Measurements from ENCODE around the gene CACNG1.

Gene CACNG1

DNA sequence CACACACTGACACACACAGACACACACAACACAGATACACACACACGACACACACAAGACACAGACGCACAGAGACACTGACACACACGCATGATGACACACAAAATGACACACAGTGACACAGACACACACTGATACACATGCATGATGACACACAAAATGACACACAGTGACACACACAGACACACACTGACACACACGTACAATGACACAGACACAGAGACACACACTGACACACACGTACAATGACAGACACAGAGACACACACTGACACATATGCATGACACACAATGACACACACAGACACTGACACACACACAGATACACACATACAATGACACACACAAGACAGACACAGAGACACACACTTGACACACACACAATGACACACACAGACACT, 10.3 kb downstream of the CACNG1 start:
- H3K4me3 ChIP-seq (ENCODE audit: low read depth, low read length): no peak overlapping the region
- TF ChIP-seq POLR2A (IDR thresholded peaks at IDR 0.05; ENCODE audit: extremely low read depth, insufficient read length) (no peak), MYC (IDR thresholded peaks at IDR 0.05; ENCODE audit: low read depth, low read length) (no peak), MAX (IDR thresholded peaks at IDR 0.05; ENCODE audit: low read depth, low read length) (no peak)
- TF ChIP-seq, protein P1, sequence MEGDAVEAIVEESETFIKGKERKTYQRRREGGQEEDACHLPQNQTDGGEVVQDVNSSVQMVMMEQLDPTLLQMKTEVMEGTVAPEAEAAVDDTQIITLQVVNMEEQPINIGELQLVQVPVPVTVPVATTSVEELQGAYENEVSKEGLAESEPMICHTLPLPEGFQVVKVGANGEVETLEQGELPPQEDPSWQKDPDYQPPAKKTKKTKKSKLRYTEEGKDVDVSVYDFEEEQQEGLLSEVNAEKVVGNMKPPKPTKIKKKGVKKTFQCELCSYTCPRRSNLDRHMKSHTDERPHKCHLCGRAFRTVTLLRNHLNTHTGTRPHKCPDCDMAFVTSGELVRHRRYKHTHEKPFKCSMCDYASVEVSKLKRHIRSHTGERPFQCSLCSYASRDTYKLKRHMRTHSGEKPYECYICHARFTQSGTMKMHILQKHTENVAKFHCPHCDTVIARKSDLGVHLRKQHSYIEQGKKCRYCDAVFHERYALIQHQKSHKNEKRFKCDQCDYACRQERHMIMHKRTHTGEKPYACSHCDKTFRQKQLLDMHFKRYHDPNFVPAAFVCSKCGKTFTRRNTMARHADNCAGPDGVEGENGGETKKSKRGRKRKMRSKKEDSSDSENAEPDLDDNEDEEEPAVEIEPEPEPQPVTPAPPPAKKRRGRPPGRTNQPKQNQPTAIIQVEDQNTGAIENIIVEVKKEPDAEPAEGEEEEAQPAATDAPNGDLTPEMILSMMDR (IDR thresholded peaks at IDR 0.05; ENCODE audit: low read depth, low read length): no peak
- DNase-seq (ENCODE audit: low read depth): no peak

DNA sequence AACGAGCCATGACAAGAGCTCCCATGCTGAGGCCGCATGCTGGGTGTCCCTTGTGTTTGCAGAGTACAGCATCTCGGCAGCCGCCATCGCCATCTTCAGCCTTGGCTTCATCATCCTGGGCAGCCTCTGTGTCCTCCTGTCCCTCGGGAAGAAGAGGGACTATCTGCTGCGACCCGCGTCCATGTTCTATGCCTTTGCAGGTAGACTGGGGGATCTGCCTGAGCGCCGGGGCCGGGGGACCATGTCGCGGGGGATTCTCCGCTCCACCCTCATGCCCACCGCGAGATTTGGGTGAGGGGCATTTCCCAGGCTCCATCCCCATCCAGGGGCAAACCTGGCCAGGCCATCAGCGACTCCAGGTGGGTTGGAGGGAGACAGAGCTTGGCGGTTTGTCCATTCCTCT, 10.7 kb downstream of the CACNG1 start:
- H3K4me3 ChIP-seq (ENCODE audit: low read depth, low read length): no peak overlapping the region
- TF ChIP-seq POLR2A (IDR thresholded peaks at IDR 0.05; ENCODE audit: extremely low read depth, insufficient read length) (no peak), MAX (IDR thresholded peaks at IDR 0.05; ENCODE audit: low read depth, low read length) (no peak), MYC (IDR thresholded peaks at IDR 0.05; ENCODE audit: low read depth, low read length) (no peak)
- TF ChIP-seq, protein P1 (IDR thresholded peaks at IDR 0.05; ENCODE audit: low read depth, low read length): no peak

DNA sequence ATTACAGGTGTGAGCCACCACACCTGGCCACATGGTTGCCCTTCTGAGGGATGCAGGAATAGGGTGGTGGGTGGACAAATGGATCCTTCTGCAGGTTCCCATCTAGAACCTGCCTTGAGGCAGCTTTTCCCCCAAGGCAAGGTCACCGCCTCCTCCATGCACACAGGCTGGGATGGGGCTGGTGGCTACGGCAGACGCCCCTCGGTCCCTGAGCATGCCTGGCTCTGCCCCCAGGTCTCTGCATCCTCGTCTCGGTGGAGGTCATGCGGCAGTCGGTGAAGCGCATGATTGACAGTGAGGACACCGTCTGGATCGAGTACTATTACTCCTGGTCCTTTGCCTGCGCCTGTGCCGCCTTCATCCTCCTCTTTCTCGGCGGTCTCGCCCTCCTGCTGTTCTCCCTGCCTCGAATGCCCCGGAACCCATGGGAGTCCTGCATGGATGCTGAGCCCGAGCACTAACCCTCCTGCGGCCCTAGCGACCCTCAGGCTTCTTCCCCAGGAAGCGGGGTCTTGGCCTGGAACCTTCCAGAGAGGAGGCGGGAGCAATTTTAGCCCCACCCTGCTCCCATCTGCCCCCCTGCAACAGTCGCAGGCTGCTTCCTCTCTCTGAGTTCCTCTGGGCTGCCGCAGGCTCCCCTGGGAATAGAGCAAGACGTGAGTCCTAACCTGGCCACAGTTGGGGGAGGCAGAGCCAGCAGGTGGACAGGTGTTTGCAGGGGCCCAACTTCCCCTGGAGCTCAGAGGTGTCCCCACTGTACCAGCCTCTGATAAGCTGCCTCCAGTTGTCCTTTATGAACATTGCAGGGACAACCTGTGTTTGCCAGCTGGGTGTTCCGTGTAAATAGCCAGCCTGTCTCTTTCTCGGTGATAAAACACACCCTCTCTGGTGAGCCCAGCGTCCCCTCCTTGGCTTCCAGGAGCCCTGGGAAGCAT, 11.7 kb downstream of the CACNG1 start:
- TF ChIP-seq POLR2A (IDR thresholded peaks at IDR 0.05; ENCODE audit: extremely low read depth, insufficient read length) (no peak), MYC (IDR thresholded peaks at IDR 0.05; ENCODE audit: low read depth, low read length) (no peak), MAX (IDR thresholded peaks at IDR 0.05; ENCODE audit: low read depth, low read length) (no peak)
- TF ChIP-seq, protein P1 (IDR thresholded peaks at IDR 0.05; ENCODE audit: low read depth, low read length): no peak
- H3K4me3 ChIP-seq (ENCODE audit: low read depth, low read length): no peak overlapping the region
- peak; percentile 44 for DNase-seq (ENCODE audit: low read depth)

More for the DNA sequence above, 10.7 kb downstream of the CACNG1 start:
- DNase-seq (ENCODE audit: low read depth): no peak

- H3K4me3 ChIP-seq (ENCODE audit: low read depth, low read length): no peak overlapping the region
Observed at GRCh38 chr17:67056746-67057490, 12.6 kb downstream of the CACNG1 start.

GRCh38 chr17:67058036-67058435, 13.7 kb downstream of the CACNG1 start:
- no peak for TF ChIP-seq MAX (IDR thresholded peaks at IDR 0.05; ENCODE audit: low read depth, low read length)
- no peak for TF ChIP-seq MYC (IDR thresholded peaks at IDR 0.05; ENCODE audit: low read depth, low read length)
- no peak for TF ChIP-seq POLR2A (IDR thresholded peaks at IDR 0.05; ENCODE audit: extremely low read depth, insufficient read length)
- TF ChIP-seq, protein P1 (IDR thresholded peaks at IDR 0.05; ENCODE audit: low read depth, low read length): no peak
- no peak overlapping the region for H3K4me3 ChIP-seq (ENCODE audit: low read depth, low read length)
- DNase-seq (ENCODE audit: low read depth): no peak

More at GRCh38 chr17:67056746-67057490, 12.6 kb downstream of the CACNG1 start:
- TF ChIP-seq POLR2A (IDR thresholded peaks at IDR 0.05; ENCODE audit: extremely low read depth, insufficient read length) (no peak), MYC (IDR thresholded peaks at IDR 0.05; ENCODE audit: low read depth, low read length) (no peak), MAX (IDR thresholded peaks at IDR 0.05; ENCODE audit: low read depth, low read length) (no peak)
- TF ChIP-seq, protein P1 (IDR thresholded peaks at IDR 0.05; ENCODE audit: low read depth, low read length): no peak
- DNase-seq (ENCODE audit: low read depth): no peak
